OCI-LY1 (cell line): ENCODE measurements around the gene IFT25.
A peak's percentile ranks its signal among the peaks of the same experiment; 100 is the strongest.

Experiments used
- H2AFZ ChIP-seq: fragments of 200-600 bp; sonication (generic), shearing (Covaris generic); 2 replicates; pipeline ENCODE4 v1.6.0; 2014; ENCODE audit warnings: antibody characterized with exemption, mild to moderate bottlenecking, low read length
- H3F3A ChIP-seq: fragments of 200-600 bp; sonication (generic), shearing (Covaris generic); 2 replicates; pipeline ENCODE4 v1.6.0; 2014; ENCODE audit warnings: mild to moderate bottlenecking, antibody characterized with exemption, low read length, moderate library complexity; ENCODE audit not compliant: insufficient read depth
- H3K27ac ChIP-seq: fragments of 200-600 bp; sonication (generic); 2 replicates; pipeline ENCODE4 v1.5.1; 2014; ENCODE audit warnings: low read length, mixed run types, mild to moderate bottlenecking, low read depth; ENCODE audit not compliant: poor library complexity, severe bottlenecking
- H3K27me3 ChIP-seq: fragments of 200-600 bp; sonication (generic); 2 replicates; pipeline ENCODE4 v1.6.0; 2014; ENCODE audit warnings: antibody characterized with exemption, mild to moderate bottlenecking, low read length, moderate library complexity; ENCODE audit not compliant: insufficient read depth
- H3K36me3 ChIP-seq: fragments of 200-600 bp; sonication (generic); 2 replicates; pipeline ENCODE4 v1.6.1; 2014; ENCODE audit warnings: mild to moderate bottlenecking, antibody characterized with exemption, low read length, moderate library complexity, mixed read lengths; ENCODE audit not compliant: insufficient read depth
- H3K4me1 ChIP-seq: fragments of 200-600 bp; sonication (generic); 2 replicates; pipeline ENCODE4 v1.5.1; 2014; ENCODE audit warnings: mild to moderate bottlenecking, low read length, moderate library complexity; ENCODE audit not compliant: insufficient read depth, severe bottlenecking
- H3K4me2 ChIP-seq: fragments of 200-600 bp; sonication (generic), shearing (Covaris generic); 2 replicates; pipeline ENCODE4 v1.6.1; 2014; ENCODE audit warnings: low read length
- H3K4me3 ChIP-seq: fragments of 200-600 bp; sonication (generic); 2 replicates; pipeline ENCODE4 v1.5.1; 2014; ENCODE audit warnings: low read length, low read depth, mild to moderate bottlenecking, mixed read lengths; ENCODE audit not compliant: poor library complexity, severe bottlenecking
- H3K79me2 ChIP-seq: fragments of 200-600 bp; shearing (Covaris generic); 2 replicates; pipeline ENCODE4 v1.6.1; 2016; ENCODE audit warnings: mixed run types, low read length, mixed read lengths; ENCODE audit not compliant: insufficient read depth
- H3K9ac ChIP-seq: fragments of 200-600 bp; sonication (generic), shearing (Covaris generic); 2 replicates; pipeline ENCODE4 v1.6.1; 2014; ENCODE audit warnings: mild to moderate bottlenecking, low read length, mixed read lengths
- H3K9me2 ChIP-seq: fragments of 200-600 bp; sonication (generic), shearing (Covaris generic); 2 replicates; pipeline ENCODE4 v1.6.1; 2014; ENCODE audit warnings: low read depth, mild to moderate bottlenecking, low read length, mixed read lengths
- H3K9me3 ChIP-seq: fragments of 200-600 bp; shearing (Covaris generic); 2 replicates; pipeline ENCODE4 v1.6.1; 2014; ENCODE audit warnings: low read length, mixed read lengths
- H4K20me1 ChIP-seq: fragments of 200-600 bp; sonication (generic), shearing (Covaris generic); 2 replicates; pipeline ENCODE4 v1.6.0; 2016; ENCODE audit warnings: mild to moderate bottlenecking, low read length; ENCODE audit not compliant: insufficient read depth
- CTCF ChIP-seq: fragments of 200-600 bp; sonication (generic), shearing (Covaris generic); IDR thresholded peaks from 2 replicates; pipeline ENCODE4 v1.5.1; 2017; ENCODE audit warnings: mild to moderate bottlenecking, antibody characterized with exemption, low read length, moderate library complexity, mixed read lengths
- EZH2 ChIP-seq: fragments of 200-600 bp; sonication (generic), shearing (Covaris generic); IDR thresholded peaks from 2 replicates; pipeline ENCODE4 v1.8.0; 2017; ENCODE audit warnings: borderline replicate concordance, mixed run types, mild to moderate bottlenecking, antibody characterized with exemption, low read length, moderate library complexity, mixed read lengths

Gene IFT25

GRCh38 chr1:53948291-53948690, 2.8 kb upstream of the IFT25 start:
- H3K4me2 ChIP-seq: peak overlapping the region; percentile 89; the same call in 1 of the 2 replicates
- peak overlapping the region; percentile 96 for H3K4me3 ChIP-seq

GRCh38 chr1:53947172-53947907, 1.8 kb upstream of the IFT25 start:
- Histone ChIP-seq H3K27ac (peak overlapping the region; percentile 48), H3K9me3 (no peaks in the 10 kb centered on the region), H3F3A (no peaks in the 10 kb centered on the region), H3K79me2 (peaks cover 22% of the 10 kb centered on the region), H4K20me1 (no peaks in the 10 kb centered on the region), H3K9me2 (no peaks in the 10 kb centered on the region), H3K4me2 (peak overlapping the region; percentile 89), H3K4me1 (peaks cover 40% of the 10 kb centered on the region), H2AFZ (no peak overlapping the region), H3K4me3 (peak overlapping the region; percentile 96), H3K9ac (peak overlapping the region; percentile 86), H3K36me3 (peaks cover 14% of the 10 kb centered on the region; the same call in 1 of the 2 replicates), H3K27me3 (no peaks in the 10 kb centered on the region)
- TF ChIP-seq CTCF (no peak), EZH2 (no peak)

More at GRCh38 chr1:53948291-53948690, 2.8 kb upstream of the IFT25 start:
- H3K4me1 ChIP-seq: peaks cover 37% of the 10 kb centered on the region
- H4K20me1 ChIP-seq: no peaks in the 10 kb centered on the region
- TF ChIP-seq CTCF (no peak), EZH2 (no peak)
- H3F3A ChIP-seq: no peaks in the 10 kb centered on the region
- peak overlapping the region; percentile 1; the same call in 1 of the 2 replicates for H3K9ac ChIP-seq
- H3K27me3 ChIP-seq: no peaks in the 10 kb centered on the region
- H3K36me3 ChIP-seq: peaks cover 23% of the 10 kb centered on the region; the same call in 1 of the 2 replicates
- peak overlapping the region; percentile 38 for H3K27ac ChIP-seq
- no peaks in the 10 kb centered on the region for H3K9me3 ChIP-seq
- peaks cover 17% of the 10 kb centered on the region for H3K79me2 ChIP-seq
- H3K9me2 ChIP-seq: no peaks in the 10 kb centered on the region
- H2AFZ ChIP-seq: no peak overlapping the region

GRCh38 chr1:53946252-53947171, 1.0 kb upstream of the IFT25 start, which contains the start of gene LRRC42:
LRRC42 (plus strand) TSS chr1:53946350; CDS start chr1:53952000, 5,650 bp downstream.
- peaks cover 27% of the 10 kb centered on the region for H3K79me2 ChIP-seq
- H3F3A ChIP-seq: no peaks in the 10 kb centered on the region
- no peaks in the 10 kb centered on the region for H4K20me1 ChIP-seq
- H3K36me3 ChIP-seq: peaks cover 6% of the 10 kb centered on the region; the same call in 1 of the 2 replicates
- H3K9me3 ChIP-seq: no peaks in the 10 kb centered on the region
- no peaks in the 10 kb centered on the region for H3K27me3 ChIP-seq
- peak within 1 kb of the TSS; percentile 100 for H3K4me2 ChIP-seq
- peak within 1 kb of the TSS; percentile 64 for H3K27ac ChIP-seq
- peaks cover 40% of the 10 kb centered on the region for H3K4me1 ChIP-seq
- TF ChIP-seq CTCF (peak; percentile 36; the same call in 1 of the 2 replicates), EZH2 (no peak)
- H3K9ac ChIP-seq: peak within 1 kb of the TSS; percentile 97
- peak within 1 kb of the TSS; percentile 96 for H3K4me3 ChIP-seq
- H2AFZ ChIP-seq: peak within 1 kb of the TSS; percentile 68; the same call in 1 of the 2 replicates
- H3K9me2 ChIP-seq: no peaks in the 10 kb centered on the region
